Right lobe of liver (tissue), 6 donors: ENCODE data around the gene AHSP. TPM values are rescaled to one million over a fixed set of nuclear protein-coding genes. Genes with fewer than 3 reads are reported as not detected.
"Not testable (repeated sequence)": the region's sequence is repeated elsewhere in the genome, so short reads cannot be mapped to it uniquely, and the experiment has no call there.

ENCODE experiments used
- ATAC-seq, 4 donors: fragments of 200-7000 bp; cut with Tn5 transposase; one replicate each; pipeline ENCODE4 v1.9.1; 2020; ENCODE audit warnings: mild to moderate bottlenecking in 4 of 4, moderate library complexity in 4 of 4
- DNase-seq, 3 donors: peaks; one replicate each; pipeline ENCODE4 v3.0.0-alpha.2; 2020
- H3K27ac ChIP-seq, 3 donors: fragments of 200-600 bp; one replicate each; pipeline ENCODE4 v1.8.0; 2022
- H3K27me3 ChIP-seq, 2 donors: fragments of 200-600 bp; one replicate each; pipeline ENCODE4 v1.8.0; 2022
- H3K36me3 ChIP-seq, 4 donors: fragments of 200-600 bp; sonication (generic) in 1 of 4; one replicate each; pipeline versions ENCODE4 v1.5.1 to v1.8.0; 2017 to 2022; ENCODE audit warnings: control low read depth in 1 of 4
- H3K4me1 ChIP-seq, 4 donors: fragments of 200-600 bp; sonication (generic) in 1 of 4; one replicate each; pipeline versions ENCODE4 v1.5.1 to v1.8.0; 2017 to 2022; ENCODE audit warnings: control low read depth in 1 of 4
- H3K4me3 ChIP-seq, 3 donors: fragments of 200-600 bp; one replicate each; pipeline ENCODE4 v1.8.0; 2022
- H3K9me3 ChIP-seq, 4 donors: fragments of 200-600 bp; sonication (generic) in 1 of 4; one replicate each; pipeline versions ENCODE4 v1.5.1 to v1.8.0; 2017 to 2022; ENCODE audit warnings: control low read depth in 1 of 4
- CTCF ChIP-seq, 4 donors: fragments of 200-600 bp in 3 of 4; fragments of 450-650 bp in 1 of 4; IDR thresholded peaks; one replicate each; pipeline versions ENCODE4 v1.5.1 to v1.8.0; 2016 to 2022; ENCODE audit warnings: antibody characterized with exemption in 4 of 4, mild to moderate bottlenecking in 2 of 4
- POLR2A ChIP-seq: fragments of 450-650 bp; IDR thresholded peaks from one replicate; pipeline ENCODE4 v1.6.1; 2017; ENCODE audit warnings: antibody characterized with exemption, mild to moderate bottlenecking
- WGBS: methylation state at CpG from one replicate; pipeline ENCODE4 v1.1.6; 2018; ENCODE audit warnings: low coverage, low lambda C conversion rate; ENCODE audit not compliant: insufficient coverage; ENCODE audit errors: missing lambda C conversion rate; 5-methylcytosine and 5-hydroxymethylcytosine counted together
- intact Hi-C, 2 donors: fragments of 100-400 bp; cut with DNase I; formaldehyde crosslinking; loops; one replicate each; pipeline versions ENCODE4 v1.11.2 to v1.14.1; 2022
- total RNA-seq, 6 experiments: library from RNA; depleted of rRNA in 2 of 6; stranded (reverse); fragments of >200 nt in 2 of 6; fragmentation: NEBNext Ultra II Directional in 3 of 6; extraction: Animal tissue kit (Norgen Biotek cat#: 25700) in 3 of 6; gene quantifications; one replicate each; pipeline versions ENCODE4 v1.1.0 to v1.2.4, GENCODE V29; 2016 to 2023
- donor health status: DM: no; HTN: yes; CAD: no.
- donor health status: DM: no; HTN: no; CAD: no.
- donor health status: DM: no; HTN: no; CAD: no.
- donor health status: DM: no; HTN: yes; CAD: no.
- donor health status: DM: no; HTN: yes; CAD: no.

AHSP gene
- total RNA-seq, 6 experiments from 2014 or later: 0.95 to 7.3 (median 3.0) TPM; not detected in 2

GRCh38 chr16:31536804-31537361 is 9.2 kb downstream of the AHSP start:
- intact Hi-C loops: no loop called here
- no peak for DNase-seq
- Histone ChIP-seq H3K9me3 (no peaks in the 10 kb centered on the region), H3K4me1 (peaks cover 0 to 3% (median 0%) of the 10 kb centered on the region in 4 donors), H3K27me3 (peaks cover 0 to 6% of the 10 kb centered on the region in 2 donors), H3K4me3 (no peak overlapping the region), H3K36me3 (no peaks in the 10 kb centered on the region), H3K27ac (no peak overlapping the region)
- TF ChIP-seq POLR2A (no peak), CTCF (IDR thresholded peaks at IDR 0.05) (no peak)
- 53% methylated on average over 12 of the region's 21 CpGs for WGBS
- no peak for ATAC-seq

- TF ChIP-seq POLR2A: no peak
- TF ChIP-seq CTCF (IDR thresholded peaks at IDR 0.05): no peak
- no peaks in the 10 kb centered on the region for H3K9me3 ChIP-seq
- peaks cover 0 to 3% (median 0%) of the 10 kb centered on the region in 4 donors for H3K4me1 ChIP-seq
- ATAC-seq (peak in 1 of 4 donors; percentile 33), DNase-seq (no peak)
- no peaks in the 10 kb centered on the region for H3K36me3 ChIP-seq
- H3K27me3 ChIP-seq: peaks cover 0 to 6% of the 10 kb centered on the region in 2 donors
- H3K4me3 ChIP-seq: peak overlapping the region in 1 of 3 donors; percentile 32
- WGBS: 12% methylated on average over 7 of the region's 57 CpGs
- H3K27ac ChIP-seq: no peak overlapping the region
- intact Hi-C loops: no loop called here
These were observed 9.9 kb downstream of the AHSP start for GRCh38 chr16:31537362-31538242.

GRCh38 chr16:31538243-31538598 is 10.5 kb downstream of the AHSP start:
- intact Hi-C loops, ATAC-seq, H3K27me3 ChIP-seq, H3K9me3 ChIP-seq, H3K4me1 ChIP-seq, H3K4me3 ChIP-seq, H3K27ac ChIP-seq, DNase-seq, H3K36me3 ChIP-seq: not testable (repeated sequence)
- WGBS: 65% methylated on average over 7 of the region's 7 CpGs

DNA sequence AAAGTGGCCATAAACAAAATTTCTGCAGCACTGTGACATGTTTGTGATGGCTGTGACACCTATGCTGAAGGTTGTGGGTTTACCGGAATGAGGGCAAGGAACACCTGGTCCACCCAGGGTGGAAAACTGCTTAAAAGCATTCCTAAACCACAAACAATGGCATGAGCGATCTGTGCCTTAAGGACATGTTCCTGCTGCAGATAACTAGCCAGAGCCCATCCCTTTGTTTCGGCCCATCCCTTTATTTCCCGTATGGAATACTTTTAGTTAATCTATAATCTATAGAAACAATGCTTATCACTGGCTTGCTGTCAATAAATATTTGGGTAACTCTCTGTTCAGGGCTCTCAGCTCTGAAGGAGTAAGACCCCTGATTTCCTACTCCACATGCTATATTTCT is 12.1 kb downstream of the AHSP start:
- H3K4me3 ChIP-seq, H3K9me3 ChIP-seq, H3K27me3 ChIP-seq, H3K36me3 ChIP-seq, intact Hi-C loops, H3K4me1 ChIP-seq, DNase-seq, H3K27ac ChIP-seq, ATAC-seq: not testable (repeated sequence)
- 61% methylated on average over 4 of the region's 4 CpGs for WGBS

DNA sequence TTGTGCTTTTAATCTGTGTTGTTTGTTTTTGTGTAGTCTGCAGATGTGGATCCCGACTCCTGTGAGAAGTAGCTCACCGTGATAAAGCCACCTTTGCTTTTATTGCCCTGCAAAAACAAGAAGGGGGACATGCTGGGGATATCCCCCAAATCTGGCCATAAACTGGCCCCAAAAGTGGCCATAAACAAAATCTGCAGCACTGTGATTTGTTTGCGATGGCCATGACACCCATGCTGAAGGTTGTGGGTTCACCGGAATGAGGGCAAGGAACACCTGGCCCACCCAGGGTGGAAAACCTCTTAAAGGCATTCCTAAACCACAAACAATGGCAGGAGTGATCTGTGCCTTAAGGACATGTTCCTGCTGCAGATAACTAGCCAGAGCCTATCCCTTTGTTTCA is 15.1 kb downstream of the AHSP start:
- H3K4me3 ChIP-seq: no peak overlapping the region
- no peak for TF ChIP-seq CTCF (IDR thresholded peaks at IDR 0.05)
- TF ChIP-seq POLR2A: no peak
- H3K9me3 ChIP-seq: no peaks in the 10 kb centered on the region
- no peak for DNase-seq
- intact Hi-C loops: no loop called here
- ATAC-seq: no peak
- no peak overlapping the region for H3K27ac ChIP-seq
- 65% methylated on average over 2 of the region's 4 CpGs for WGBS
- no peaks in the 10 kb centered on the region for H3K36me3 ChIP-seq
- peaks cover 0 to under 1% (median 0%) of the 10 kb centered on the region in 4 donors for H3K4me1 ChIP-seq
- no peaks in the 10 kb centered on the region for H3K27me3 ChIP-seq
